HG03103 (cell line): ENCODE results near the gene LEMD2.

Experiments used
- ATAC-seq: cut with Tn5 transposase; IDR thresholded peaks from one replicate; pipeline ENCODE4 v1.9.1; 2021; ENCODE audit warnings: low read depth; ENCODE audit not compliant: unreplicated experiment

Gene LEMD2

DNA sequence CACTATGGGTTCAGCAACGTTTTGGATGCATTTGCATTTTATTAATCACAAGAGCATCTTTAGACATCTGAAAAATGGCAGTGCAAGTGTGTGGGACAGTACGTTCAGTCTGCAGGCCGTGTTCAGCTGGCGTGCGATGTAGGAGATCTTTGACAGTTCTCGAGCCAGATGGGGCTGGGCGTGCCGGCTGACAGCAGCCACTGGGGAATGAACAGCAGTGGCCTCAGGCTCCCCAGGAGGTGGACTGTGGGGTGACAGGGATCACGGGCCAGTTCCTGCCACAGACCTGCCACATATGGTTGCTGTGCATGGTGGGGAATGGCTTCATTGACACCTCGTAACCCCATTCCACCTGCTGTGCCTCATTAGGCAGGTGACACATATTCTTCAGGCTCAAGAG is 31.3 kb upstream of the LEMD2 start:
- ATAC-seq: no peak

DNA sequence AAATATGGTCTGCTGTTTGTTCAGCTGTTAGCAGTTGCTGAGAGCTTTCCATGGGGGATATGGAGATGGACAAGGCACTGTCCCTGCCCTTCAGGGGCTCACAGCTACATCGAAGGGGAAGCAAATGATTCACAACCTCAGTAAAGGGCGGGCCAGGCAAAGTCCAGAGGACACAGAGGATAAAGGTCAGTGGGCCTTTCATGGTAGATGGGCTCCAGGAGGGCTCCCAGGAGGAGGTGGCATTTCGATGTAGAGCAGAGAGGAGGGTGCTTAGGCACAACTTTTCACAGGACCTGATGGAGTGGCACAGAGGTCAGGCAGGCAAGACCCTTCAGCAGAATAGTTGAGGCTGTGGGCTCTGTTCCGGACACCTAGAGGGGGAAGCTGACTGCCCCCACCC is 30.1 kb upstream of the LEMD2 start:
- ATAC-seq: no peak

DNA sequence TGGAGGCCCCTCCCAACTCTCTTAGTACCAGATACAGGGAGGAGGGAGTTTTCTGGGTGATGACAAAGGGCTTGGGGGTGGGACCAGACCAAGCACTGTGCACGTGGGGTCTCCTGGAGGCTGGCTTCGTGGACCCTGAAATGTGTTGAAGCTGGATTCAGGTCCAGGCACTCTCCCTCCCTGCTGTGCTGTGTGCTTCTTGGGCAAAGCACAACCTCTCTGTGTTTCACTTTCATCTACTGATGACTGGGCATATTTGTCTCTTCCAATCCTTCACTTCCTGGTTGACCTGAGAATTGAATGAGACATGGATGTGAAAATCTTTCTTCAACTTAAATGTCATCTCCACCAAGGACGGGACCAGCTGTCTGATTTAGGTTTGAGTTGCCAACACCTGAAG is 29.4 kb upstream of the LEMD2 start:
- no peak for ATAC-seq

DNA sequence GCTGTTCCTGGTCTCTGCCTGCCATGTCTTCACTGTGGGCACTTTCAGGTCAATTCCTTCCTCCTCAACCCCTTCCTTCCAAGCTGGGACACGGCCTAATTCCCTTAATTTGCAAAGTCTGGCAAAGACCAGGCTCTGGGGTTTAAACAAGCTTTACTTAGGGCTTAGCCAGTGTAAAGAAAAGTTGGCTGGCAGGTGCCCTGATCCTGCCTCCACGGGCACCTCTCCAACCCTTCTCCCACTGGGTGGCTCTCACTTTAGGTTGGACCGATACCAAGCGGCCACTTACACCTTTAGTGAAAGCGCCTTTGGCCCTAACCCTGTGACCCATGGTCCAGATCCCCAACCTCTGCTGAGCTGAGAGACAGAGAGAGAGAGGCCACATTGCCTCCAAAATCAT is 28.6 kb upstream of the LEMD2 start:
- ATAC-seq: no peak

DNA sequence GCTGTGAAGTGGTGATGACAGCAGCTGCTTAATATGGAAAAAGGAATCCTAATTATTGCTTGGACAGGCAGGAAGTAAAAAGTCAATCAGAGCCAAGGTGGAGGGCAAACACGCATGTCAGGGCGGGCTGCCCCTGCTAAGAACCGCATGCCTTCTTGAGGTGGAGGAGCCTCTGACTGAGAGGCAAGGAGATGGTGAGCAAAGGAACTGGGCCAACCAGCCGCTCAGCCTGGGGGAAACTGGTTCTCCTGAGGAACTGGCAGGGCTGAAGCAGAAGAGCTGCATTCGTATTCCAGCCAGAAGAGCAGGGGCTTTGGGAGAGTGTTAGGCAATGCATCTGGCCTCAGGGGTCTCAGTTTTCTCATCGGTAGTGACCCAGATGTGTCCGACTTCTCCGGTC is 28.0 kb upstream of the LEMD2 start:
- ATAC-seq: no peak

DNA sequence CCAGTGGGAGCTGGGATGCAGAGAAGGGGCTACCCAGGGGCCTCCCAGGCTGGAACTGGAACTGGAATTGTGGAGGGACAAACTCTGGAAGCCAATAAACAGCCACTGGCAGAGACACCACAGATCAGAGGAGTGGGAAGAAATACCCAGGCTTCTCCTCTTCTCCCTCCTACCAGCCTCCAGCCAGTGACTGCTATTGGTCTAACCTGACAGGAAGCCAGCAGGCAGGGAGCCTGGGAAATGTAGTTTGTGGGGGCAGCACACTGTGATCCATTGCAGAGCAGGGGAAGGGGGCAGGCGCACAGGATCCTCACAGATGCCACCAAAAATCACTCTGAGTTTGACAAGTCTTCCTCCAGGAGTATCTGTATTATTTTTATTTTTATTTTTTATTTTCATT is 26.9 kb upstream of the LEMD2 start:
- ATAC-seq: no peak

DNA sequence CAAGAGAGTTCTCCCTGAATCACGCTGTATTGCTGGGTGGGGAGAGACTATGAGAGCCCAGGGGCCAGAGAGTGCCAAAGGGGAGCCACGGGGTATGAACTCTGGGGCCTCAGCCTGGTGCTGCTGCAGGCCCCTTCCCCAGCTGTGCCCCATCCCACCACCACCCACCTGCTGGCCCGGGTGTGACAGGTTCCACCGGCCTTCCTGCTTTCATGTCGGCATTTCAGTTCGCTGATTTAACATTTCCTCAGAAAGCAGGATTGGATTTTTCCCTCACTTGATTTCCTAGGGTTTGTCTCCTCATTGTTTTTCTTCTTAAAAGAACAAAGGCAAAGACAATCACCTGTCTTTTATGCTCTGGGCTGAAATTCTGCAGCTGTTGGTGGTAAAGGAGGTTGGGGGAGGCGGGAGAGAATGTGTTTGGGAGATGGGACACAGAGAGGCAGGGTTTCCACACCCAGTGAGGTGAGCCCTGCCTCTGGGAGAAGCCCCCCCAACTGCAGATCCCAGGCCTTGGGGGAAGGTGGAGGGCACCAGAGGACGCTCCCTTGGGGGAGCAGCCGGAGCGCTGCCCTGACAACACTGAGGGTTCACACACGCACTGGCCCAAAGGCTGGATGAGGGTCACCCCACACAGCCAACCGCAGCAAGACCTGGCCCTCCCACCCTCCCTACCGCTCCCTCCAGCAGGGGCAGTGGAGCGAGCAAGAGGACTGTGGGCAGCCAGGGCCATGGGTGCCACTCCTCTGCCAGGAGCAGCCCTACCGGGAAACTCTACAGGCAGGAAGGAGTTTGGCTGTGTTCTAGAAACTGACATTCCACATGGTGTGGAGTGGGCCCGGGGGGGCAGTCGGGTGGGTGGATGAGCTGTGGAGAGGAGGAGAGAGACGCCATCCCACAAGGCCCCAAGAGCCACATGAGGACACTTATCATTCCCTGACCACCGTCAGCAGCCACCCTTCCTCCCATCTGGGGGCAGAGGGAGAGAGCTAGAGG is 25.4 kb upstream of the LEMD2 start:
- ATAC-seq: no peak

DNA sequence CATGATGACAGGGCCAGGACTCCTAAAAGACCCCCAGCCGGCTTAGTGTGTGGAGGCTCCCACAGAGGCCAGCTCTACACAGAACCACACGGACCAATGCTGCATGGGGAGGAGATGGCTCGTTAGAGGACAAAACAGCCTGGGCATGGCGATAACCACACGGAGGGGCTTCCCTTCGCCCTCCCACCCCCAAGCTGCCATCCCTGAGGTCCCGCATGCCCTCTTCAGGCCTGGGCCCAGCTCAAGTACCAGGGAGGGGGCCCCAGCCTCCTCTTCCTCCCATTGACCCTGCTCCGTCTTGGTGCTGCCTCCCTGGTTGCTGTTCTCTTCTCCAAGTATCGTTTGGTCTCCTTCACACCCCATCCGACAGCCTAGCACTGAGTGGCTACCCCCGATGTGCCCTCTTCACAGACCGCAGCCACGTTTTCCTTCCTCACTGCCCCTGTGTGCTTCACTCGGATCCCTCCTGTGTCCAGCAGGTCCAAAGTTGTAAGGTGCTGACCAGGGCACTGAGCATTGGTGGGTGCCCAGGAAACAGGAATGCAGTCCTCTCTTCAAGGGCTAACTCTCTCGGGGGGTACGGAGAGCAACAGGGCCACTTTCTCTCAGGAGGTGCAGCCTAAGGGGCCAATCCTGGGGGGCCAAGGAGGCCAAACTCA is 24.4 kb upstream of the LEMD2 start:
- ATAC-seq: no peak

DNA sequence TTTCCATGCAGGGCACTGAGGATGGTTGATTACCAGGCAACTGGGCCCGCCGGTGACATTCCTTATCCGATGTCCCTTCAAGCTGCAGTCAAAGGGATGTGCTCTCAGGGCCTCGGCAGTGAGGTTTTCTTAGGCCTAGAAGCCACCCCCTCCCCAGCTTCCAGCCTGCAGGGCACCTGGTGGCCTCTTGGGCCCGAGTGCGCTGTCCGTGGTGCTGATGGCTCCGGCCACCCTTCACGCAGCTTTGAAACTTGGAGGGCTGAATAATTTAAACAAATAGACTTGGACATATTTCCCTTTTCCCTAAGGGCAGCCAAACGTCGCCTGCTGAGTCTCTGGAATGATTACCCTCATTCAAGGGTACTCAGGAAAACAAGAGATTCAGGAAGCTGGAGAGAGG is 23.7 kb upstream of the LEMD2 start:
- no peak for ATAC-seq

DNA sequence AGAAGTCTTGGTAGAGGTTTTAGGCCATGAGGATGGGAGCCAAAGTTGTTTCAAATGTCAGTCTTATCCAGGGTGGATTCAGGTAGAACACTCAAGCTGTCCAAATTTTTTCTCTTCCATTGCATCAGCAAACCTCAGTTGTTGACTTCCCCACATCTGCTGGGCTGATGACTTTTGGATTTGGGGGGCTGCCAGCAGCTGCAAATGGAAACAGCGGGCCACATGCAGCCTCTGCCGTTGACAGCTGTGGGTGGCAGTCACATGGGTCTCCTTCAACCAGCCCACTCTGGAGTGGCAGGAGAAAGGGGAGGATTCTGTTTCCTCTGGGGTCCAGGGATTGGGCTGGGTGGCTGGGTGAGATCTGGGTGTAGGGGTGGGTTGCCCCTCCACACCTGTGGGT is 20.7 kb upstream of the LEMD2 start:
- ATAC-seq: no peak

DNA sequence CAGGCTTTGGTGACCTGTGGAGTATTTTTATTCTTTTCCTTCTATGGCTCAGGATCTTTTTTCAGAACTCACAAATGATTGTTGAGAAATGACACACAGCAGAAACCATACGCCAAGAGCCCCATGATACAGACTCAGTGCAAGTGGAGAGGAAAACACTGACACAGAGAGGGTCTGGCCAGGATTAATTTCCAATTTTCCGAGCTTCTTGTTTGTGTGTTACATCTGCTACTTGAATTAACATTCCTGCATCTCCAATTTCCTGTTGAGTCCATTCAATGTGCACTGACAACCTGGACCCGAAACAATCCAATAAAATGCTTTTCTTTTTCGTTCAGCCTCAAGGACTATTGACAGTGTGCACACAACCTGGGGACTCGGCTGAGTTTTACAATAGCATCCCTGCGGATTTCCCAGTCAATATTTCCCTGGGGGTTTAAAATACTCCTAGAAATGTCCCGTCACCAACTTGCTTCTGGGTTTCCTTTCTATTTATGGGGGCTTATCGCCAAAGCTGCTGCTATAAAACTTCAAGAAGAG is 19.8 kb upstream of the LEMD2 start:
- ATAC-seq: no peak

DNA sequence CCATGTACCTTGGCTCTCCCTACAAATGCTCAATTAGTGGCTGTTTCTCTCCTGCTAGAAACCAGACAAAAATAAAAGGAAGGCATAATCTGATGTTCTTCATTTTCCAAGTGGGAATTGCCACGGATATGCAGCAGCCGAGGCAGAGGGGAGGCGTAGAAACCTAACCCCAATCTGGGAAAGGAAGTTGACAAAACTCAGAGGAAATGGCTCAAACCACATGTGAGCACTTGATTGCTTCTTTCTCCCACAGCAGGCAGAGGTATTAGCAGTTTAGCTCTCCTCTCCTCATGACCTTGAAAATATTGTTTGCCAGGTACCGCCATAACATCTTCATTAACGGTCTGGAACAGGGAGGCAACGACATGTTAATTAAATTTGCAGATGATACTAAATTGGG is 18.7 kb upstream of the LEMD2 start:
- ATAC-seq: no peak

DNA sequence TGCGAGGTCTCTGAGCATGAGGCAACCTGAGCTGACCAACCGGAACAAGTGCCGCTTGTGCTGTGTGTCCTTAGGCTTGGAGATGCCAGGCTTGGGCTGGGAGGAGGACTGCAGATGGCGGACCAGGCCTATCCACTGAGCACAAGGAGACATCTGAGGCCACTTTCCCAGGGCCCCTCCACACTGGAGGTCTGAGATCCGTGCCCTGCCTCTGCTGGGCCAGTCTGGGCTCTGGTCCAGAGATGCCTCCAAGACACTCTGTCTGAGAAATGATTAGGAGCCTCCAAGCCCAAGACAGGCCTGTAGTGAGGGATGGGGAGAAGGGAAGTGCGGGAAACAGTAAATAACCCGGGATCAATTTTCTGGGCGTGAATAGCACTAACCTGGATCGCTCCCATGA is 17.9 kb upstream of the LEMD2 start:
- ATAC-seq: no peak

DNA sequence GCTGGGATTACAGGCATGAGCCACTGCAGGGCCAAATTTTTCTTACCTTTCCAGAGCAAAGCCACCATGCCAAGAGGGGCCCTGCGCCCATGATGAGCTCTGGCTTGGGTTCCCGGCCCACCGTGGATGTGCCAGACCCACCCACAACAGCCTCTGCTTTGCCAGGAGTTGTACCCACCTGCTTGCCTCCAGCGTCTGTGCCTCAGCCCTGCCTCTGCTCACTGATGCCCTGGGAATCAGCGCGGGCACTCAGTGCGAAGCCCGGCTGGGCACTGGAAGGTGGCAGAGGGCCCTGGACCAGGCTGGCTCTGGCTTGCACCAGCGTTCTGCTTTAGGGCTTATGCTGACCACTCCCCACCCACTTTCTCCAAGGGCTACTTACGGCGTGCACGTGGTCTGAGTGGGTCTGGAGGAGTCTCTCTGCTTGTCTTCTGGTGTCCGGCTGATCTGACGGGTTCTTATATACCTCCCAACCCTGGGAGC is 14.7 kb upstream of the LEMD2 start, which contains the start of gene MLN:
Gene MLN (minus strand): TSS at position 433 of the 483 bp plus-strand sequence. CDS start 2,840 bp downstream, outside the sequence.
- no peak for ATAC-seq

DNA sequence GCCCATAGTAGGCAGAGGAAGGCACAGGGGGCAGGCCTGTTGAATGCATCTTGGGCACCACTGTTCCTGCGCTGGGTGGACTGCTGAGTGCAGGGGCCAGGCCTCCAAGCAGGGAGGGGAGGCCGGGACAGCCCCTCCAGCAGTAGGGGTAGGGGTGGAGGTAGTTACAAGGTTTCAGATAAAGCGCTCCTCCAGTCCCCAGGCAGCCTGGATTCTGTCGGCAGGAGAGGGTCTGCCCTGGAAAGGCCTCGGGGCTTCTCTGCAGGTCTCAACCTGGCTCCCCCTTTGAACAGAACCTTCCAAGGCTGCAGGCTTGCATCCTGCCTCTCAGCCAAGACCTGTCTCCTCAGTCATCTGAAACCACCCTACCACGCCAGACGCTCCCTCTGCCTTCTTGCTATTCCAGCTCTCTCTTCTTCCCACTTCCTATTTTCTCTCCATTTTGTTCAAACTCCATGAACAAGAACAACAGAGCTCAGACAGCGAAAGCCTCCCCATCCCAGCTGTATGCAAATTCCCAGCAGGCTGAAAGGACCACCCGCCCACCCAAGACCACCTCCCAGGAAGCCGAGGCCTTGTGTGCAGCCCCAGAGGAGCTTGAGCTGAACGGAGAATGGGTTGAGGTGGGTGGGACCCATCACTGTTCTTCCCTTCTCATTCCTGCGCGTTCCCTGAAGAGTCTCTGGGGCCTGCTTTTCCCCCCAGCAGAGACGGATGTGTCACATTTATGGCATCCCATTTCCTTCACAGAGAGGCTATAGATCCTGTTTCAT is 13.4 kb upstream of the LEMD2 start:
- ATAC-seq: no peak

DNA sequence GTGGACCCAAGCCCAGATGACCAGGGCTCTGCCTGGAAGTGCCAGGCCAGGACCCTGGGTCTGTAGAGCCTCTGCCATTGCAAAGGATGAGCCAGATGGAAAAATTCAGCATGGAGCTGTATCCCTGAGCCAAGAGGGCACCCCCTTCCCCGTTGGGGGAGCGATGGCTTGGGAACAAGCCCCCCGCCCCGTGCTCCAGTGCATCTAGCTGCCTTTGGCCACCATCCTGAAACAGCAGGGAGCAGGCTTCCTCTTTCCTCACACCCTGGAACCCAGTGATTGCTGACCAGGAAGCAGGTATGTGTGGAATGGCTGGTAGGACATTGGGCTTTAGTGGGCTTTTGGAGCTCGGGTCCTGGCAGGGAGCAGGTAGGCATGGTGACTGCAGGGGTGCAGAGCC is 12.7 kb upstream of the LEMD2 start:
- no peak for ATAC-seq

DNA sequence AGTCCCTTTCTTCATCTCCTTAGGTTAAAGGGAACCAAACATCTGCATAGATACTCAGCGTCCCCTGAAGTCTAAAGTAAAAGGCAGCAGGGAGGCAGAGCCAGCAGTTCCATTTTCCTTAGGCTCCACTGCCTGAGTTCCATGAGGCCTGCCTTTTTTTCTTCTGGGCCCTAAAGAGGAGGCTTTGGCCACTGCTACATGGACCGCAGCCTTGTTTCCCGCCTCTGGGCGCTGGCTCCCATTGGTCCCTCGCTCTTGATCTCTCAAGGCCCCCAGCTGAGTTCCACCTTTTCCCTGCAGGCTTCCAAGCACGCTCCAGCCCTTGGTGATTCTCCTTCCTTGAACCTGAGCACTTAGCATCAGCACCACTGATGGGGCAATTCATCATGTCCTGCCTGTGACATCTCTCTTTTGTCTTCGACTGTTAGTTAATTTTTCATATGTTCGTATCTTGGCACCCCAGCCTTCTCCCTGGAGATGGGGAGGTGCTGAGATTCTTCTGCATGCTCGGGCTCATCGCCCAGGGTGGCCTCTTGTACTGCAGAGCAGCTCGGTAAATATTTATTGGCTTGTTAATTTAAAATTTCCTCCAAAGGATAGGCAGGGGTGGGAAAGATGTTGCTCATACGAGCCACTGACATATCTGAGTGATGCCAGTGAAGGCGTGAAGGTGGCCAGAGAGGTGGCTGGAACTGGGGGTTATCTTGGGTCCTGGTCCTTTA is 11.5 kb upstream of the LEMD2 start:
- ATAC-seq: no peak

DNA sequence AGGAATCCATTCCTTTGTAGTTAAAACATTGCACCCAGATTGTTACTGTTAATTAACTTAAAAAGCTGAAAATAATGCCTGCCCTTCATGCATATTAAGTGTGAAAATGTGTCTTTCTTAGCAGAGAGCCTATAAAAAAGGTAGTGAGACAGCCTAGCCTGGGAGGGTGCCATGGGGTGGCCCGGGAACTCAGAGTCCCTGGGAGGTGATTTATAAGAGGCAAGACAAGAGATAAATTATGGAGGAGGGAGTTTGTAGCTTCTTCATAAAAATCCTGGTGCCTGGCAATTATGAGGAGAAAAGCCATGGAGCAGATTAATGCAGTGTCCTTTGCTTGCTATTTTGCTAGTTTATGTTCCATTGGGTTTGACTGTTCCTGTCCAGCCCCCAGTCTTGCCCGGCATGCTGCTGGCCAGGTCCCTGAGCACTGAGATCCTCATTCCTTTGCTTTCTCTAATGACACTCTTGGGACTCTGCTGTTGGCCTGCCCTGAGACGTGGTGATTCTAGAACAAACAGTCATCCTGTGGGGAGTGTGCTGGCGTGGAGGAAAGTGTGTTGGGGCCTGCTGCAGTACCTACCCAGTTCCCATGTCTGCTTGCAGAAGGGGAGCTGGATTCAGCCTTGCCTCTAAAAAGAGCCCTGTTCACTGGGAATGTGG is 10.7 kb upstream of the LEMD2 start:
- no peak for ATAC-seq

DNA sequence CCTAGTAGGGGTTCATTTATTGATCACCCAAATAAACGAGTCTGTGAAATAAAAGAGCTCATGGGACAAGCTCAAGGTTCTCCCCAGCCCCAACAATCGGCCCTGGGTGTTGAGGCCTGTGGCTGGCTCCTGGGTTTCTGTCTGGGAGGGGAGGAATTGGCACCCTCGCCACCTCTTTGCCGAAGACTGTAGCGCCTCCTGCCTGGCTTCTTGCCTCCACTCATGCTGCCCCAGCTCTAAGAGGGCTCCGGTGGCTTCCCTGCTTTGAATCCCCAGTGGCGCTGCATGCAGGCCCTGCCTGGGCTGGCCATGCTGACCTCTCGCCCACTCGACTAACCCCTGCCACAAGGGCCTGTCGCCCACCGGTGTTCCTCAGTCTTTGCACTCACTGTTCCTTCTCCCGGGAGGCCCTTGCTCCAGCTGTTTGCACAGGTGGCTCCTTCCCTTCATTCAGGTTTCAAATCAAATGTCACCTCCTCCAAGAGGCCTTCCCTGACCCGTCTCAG is 9.5 kb upstream of the LEMD2 start:
- ATAC-seq: no peak
